SH-SY5Y (cell line): ENCODE measurements around the gene MLF1.

Experiments
- GATA2 ChIP-seq: IDR thresholded peaks from 2 replicates; pipeline ENCODE4 v1.6.1; 2011; ENCODE audit warnings: mild to moderate bottlenecking, low read depth, low read length
- GATA3 ChIP-seq: IDR thresholded peaks from 2 replicates; pipeline ENCODE4 v1.6.1; 2011; ENCODE audit warnings: low read depth, mild to moderate bottlenecking, low read length, moderate library complexity

- TF ChIP-seq GATA2 (no peak), GATA3 (no peak)
Observed at GRCh38 chr3:158617982-158618875, 47.2 kb downstream of the MLF1 start.
